ENCODE measurements around the gene KLK1. TPM values are rescaled to one million over a fixed set of nuclear protein-coding genes. Genes with fewer than 3 reads are reported as not detected.

Gene KLK1
- total RNA-seq, 1 donor from 2014 or later = not detected

DNA sequence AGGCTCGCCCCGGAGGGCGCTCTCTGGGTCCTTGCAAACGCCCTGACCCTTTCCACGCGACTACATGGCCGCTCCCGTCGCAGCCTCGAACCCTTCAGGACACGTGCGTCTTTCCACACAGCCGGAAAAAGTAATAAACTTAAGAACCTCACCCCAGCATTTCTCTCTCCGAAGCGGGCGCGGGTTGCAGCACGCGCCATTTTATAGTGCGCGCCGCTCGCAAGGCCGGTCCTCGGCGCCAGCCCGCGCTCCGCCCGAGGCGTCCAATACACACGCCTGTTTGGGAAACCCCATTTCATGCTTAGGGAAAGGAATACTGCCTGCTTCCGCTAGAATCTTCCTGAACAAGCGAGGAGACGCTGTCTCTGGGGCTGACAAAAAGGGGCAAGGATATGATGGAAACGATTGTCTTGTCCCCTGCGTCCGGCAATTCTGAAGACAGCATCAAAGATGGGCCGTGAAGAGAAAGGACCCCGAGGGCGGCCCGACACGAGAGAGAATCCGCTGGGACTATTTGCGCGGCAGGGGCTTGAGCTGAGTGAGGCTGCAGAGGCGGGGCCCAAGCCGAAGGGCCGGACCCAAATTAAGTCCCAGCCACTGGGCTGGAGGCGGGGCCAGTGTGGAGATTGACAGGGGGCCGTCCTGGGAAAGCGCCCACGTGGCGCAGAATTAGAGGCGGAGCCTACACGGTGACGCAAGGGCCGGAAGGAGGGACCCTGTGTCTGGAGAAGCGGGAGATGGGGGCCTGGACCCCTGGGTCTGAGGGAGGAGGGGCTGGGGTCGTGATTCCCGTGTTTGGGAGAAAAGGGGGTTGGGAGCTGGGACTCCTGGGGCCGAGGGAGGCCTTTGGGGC is 18.9 kb downstream of the KLK1 start:
- H3K27me3 ChIP-seq (ENCODE audit: control insufficient read depth, insufficient read depth, low read length) = no peaks in the 10 kb centered on the region
- DNase-seq (ENCODE audit: low read depth) = peak; percentile 88
- TF ChIP-seq CTCF (IDR thresholded peaks at IDR 0.05; ENCODE audit: insufficient read depth, low read length, poor library complexity, severe bottlenecking) = no peak
- H3K4me3 ChIP-seq (ENCODE audit: low read depth, low read length) = peak overlapping the region; percentile 93
- H3K36me3 ChIP-seq (ENCODE audit: control insufficient read depth, insufficient read depth, low read length) = peaks cover 3% of the 10 kb centered on the region

DNA sequence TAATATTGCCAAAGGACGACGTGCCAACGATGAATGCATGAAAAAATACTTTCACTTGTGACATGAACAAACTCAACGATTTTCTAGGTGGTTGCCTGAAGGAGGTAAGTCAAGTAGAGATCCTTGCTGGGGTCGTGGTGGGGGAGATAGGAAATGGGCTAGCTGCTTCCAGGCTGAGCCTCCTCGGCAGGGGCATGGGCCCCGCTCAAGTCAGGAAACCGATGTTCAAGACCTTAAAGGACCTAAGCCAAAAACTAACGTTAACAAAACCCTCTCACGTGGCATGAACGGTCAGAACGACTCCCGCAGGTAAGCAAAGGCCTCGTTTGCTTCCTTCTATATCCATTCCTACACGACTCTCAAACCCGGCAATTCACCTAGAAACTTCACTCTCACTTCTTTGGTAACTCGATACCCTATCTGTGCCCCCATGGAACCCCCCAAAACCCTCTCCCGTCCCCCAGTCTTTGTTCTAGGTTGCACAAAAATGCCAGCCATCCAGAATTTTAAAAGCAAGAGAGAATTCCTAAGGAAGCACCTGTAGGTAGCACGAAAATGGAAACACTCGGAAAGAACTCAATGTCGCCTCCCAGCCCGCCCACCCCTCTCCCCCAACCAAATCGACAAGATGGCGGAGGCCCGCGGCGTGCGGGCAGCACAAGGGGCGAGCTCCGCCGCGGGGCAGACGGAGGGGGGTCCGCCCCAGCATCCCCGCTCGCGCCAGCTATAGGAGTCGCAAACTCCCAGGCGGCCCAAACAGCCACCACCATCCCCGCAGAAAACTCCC is 19.8 kb downstream of the KLK1 start:
- Histone ChIP-seq H3K4me3 (ENCODE audit: low read depth, low read length) (peak overlapping the region; percentile 93), H3K36me3 (ENCODE audit: control insufficient read depth, insufficient read depth, low read length) (peaks cover 3% of the 10 kb centered on the region), H3K27me3 (ENCODE audit: control insufficient read depth, insufficient read depth, low read length) (no peaks in the 10 kb centered on the region)
- DNase-seq (ENCODE audit: low read depth) = no peak
- TF ChIP-seq CTCF (IDR thresholded peaks at IDR 0.05; ENCODE audit: insufficient read depth, low read length, poor library complexity, severe bottlenecking) = no peak

DNA sequence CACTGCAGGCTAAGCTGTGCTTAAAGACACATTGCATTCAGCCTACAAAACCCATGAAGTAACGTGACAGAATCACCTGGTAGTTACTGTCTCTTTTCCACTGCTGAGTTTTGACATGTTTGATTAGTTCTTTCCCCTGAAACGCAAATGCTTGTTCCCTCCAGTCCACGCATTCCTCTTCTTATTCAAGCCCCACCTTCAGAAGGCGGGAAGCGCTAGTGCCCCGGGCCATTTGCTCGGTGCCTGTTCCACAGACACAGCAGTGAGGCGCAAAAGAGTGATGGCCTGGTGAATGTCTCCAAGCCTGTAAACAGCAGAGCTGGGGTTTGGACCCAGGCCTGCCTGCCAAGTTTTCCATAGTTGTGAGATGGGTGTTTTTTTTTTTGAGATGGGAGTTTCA is 22.5 kb downstream of the KLK1 start:
- no peak for DNase-seq (ENCODE audit: low read depth)
- Histone ChIP-seq H3K36me3 (ENCODE audit: control insufficient read depth, insufficient read depth, low read length) (peaks cover 5% of the 10 kb centered on the region), H3K4me3 (ENCODE audit: low read depth, low read length) (no peak overlapping the region), H3K27me3 (ENCODE audit: control insufficient read depth, insufficient read depth, low read length) (no peaks in the 10 kb centered on the region)
- no peak for TF ChIP-seq CTCF (IDR thresholded peaks at IDR 0.05; ENCODE audit: insufficient read depth, low read length, poor library complexity, severe bottlenecking)

DNA sequence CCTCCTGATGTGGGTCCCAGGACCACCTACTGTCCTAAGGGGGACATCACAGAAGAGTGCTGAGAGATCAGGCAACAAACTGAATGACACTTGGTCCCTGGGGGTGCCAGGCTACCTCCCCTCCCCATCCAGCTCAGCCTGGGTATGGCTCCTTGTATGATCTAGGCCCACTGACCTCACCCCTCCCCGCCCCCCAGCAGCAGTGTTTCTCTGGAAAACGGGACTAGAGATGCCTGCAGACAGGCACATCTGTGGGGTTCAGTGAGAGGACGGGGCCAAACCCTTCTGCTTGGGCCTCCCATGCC is 24.1 kb downstream of the KLK1 start:
- Histone ChIP-seq H3K27me3 (ENCODE audit: control insufficient read depth, insufficient read depth, low read length) (no peaks in the 10 kb centered on the region), H3K36me3 (ENCODE audit: control insufficient read depth, insufficient read depth, low read length) (peaks cover 5% of the 10 kb centered on the region), H3K4me3 (ENCODE audit: low read depth, low read length) (no peak overlapping the region)
- no peak for TF ChIP-seq CTCF (IDR thresholded peaks at IDR 0.05; ENCODE audit: insufficient read depth, low read length, poor library complexity, severe bottlenecking)
- DNase-seq (ENCODE audit: low read depth) = no peak

DNA sequence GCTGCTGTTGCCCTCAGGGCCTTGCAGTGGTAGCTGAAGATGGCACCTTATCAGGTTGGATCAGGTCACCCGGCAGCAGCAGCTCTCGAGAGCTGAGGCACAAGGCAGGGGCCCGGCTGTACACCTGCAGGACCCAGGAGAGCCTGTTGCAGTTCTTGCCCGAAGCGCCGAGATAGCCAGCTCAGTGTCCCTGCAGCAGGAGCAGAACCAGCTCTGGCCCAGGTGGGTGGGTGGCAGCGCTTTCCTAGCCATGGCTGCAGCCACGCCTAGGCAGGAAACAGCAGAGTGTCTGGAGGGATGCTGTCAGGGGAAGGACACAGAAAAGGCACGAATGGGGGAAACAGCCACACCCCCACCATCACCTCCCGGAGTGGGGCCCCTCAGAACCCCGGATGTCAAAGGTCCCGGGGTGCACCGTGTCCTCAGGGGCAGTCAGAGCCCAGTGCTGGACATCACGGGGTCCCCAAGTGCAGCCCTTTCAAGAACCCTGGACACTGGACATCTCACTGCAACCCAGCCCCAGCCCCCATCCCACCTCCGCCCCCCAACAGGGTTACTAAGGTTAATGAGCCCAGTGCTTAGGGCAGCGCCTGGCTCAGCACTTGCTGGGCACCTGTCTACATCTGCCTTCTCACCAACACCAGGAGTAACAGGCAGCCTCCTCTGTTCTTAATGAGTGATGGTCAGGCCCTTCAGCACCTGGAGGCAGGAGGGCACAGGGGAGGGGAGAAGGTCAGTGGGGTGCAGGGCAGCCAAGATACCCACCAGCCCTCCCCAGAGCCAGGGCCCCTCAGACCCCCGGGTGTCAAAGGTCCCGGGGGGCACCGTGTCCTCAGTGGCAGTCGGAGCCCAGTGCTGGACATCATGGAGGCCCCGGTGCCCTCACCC is 24.7 kb downstream of the KLK1 start:
- TF ChIP-seq CTCF (IDR thresholded peaks at IDR 0.05; ENCODE audit: insufficient read depth, low read length, poor library complexity, severe bottlenecking) = no peak
- peaks cover 5% of the 10 kb centered on the region for H3K36me3 ChIP-seq (ENCODE audit: control insufficient read depth, insufficient read depth, low read length)
- no peak overlapping the region for H3K4me3 ChIP-seq (ENCODE audit: low read depth, low read length)
- DNase-seq (ENCODE audit: low read depth) = no peak
- H3K27me3 ChIP-seq (ENCODE audit: control insufficient read depth, insufficient read depth, low read length) = no peaks in the 10 kb centered on the region
